Measurements from ENCODE around the gene IL16. TPM values are rescaled to one million over a fixed set of nuclear protein-coding genes. Genes with fewer than 3 reads are reported as not detected.
A peak's percentile ranks its signal among the peaks of the same experiment; 100 is the strongest.

IL16 gene
- total RNA-seq, 4 donors from 2014 or later = 8.2 to 19.9 (median 13.7) TPM

DNA sequence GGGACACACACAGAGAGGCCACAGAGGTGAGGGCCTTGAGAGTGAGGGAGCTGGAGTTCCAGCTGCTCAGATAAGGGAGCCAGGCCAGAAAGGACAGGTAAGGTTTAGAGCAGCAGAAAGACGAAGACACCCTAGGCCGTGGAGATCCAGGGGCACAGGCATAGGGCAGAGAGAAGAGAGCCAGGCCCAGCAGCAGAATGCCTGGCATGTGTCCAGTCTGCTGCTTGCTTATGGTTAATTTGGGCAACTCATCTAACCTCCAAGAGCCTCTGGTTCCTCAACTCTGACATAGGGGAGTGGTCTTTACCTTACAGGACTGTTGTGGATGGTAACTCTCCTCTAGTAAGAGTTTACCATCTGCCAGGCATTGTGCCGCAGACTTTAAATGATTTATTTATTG, 91.4 kb downstream of the IL16 start:
- Histone ChIP-seq H3K36me3 (peaks cover 15% of the 10 kb centered on the region), H3K27ac (no peak overlapping the region), H3K9me3 (no peaks in the 10 kb centered on the region), H3K4me3 (no peak overlapping the region), H3K4me1 (no peaks in the 10 kb centered on the region), H3K27me3 (no peaks in the 10 kb centered on the region)
- TF ChIP-seq POLR2AphosphoS5 (IDR thresholded peaks at IDR 0.05) = no peak
- no peak for TF ChIP-seq POLR2A (IDR thresholded peaks at IDR 0.05)
- no peak for TF ChIP-seq EP300 (IDR thresholded peaks at IDR 0.05)
- DNase-seq (ENCODE audit: low spot score in 2 of 2) = peak in 1 of 2 donors; percentile 38
- WGBS = 95% methylated on average over 3 of the region's 3 CpGs

DNA sequence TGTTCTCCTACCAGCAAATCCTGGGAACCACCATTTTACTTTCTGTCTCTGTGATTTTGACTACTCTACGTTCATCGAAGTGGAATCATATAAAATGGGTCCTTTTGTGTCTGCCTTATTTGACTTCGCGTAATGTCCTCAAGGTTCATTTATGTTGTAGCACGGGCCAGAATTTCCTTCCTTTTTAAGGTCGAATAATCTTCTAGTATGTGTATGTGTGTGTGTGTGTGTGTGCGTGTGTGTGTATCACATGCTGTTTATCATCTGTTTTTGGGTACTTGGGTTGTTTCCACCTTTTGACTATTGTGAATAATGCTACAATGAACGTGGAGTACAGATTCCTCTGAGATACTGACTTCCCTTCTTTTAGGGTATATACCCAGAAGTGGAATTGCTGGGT, 91.9 kb downstream of the IL16 start:
- Histone ChIP-seq H3K4me3 (no peak overlapping the region), H3K27me3 (no peaks in the 10 kb centered on the region), H3K4me1 (peaks cover 3% of the 10 kb centered on the region), H3K9me3 (no peaks in the 10 kb centered on the region), H3K27ac (no peak overlapping the region), H3K36me3 (peaks cover 17% of the 10 kb centered on the region)
- TF ChIP-seq POLR2AphosphoS5 (IDR thresholded peaks at IDR 0.05) = no peak
- TF ChIP-seq, protein P1, sequence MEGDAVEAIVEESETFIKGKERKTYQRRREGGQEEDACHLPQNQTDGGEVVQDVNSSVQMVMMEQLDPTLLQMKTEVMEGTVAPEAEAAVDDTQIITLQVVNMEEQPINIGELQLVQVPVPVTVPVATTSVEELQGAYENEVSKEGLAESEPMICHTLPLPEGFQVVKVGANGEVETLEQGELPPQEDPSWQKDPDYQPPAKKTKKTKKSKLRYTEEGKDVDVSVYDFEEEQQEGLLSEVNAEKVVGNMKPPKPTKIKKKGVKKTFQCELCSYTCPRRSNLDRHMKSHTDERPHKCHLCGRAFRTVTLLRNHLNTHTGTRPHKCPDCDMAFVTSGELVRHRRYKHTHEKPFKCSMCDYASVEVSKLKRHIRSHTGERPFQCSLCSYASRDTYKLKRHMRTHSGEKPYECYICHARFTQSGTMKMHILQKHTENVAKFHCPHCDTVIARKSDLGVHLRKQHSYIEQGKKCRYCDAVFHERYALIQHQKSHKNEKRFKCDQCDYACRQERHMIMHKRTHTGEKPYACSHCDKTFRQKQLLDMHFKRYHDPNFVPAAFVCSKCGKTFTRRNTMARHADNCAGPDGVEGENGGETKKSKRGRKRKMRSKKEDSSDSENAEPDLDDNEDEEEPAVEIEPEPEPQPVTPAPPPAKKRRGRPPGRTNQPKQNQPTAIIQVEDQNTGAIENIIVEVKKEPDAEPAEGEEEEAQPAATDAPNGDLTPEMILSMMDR (IDR thresholded peaks at IDR 0.05) = no peak
- TF ChIP-seq POLR2A (IDR thresholded peaks at IDR 0.05) = no peak
- TF ChIP-seq EP300 (IDR thresholded peaks at IDR 0.05) = no peak
- DNase-seq (ENCODE audit: low spot score in 2 of 2) = no peak
- 89% methylated on average over 8 of the region's 8 CpGs for WGBS

DNA sequence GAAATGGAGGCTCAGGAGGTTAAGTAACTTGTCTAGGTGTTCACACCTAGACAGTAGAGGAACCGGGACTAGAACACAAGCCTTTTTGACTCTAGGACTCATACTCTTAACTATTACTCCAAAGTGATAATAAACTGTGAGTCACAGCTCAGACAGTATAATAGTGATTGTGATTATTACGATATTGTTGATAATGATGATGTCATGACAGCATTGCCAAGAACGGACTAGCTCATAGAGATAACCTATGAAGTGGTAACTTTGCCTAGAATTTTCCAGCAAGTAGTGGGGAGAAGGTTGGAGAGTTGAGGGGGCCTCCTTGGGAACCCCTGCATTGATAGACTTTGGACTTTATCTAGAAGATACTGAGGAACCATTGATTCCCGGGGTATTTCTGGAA, 93.2 kb downstream of the IL16 start:
- Histone ChIP-seq H3K27me3 (no peaks in the 10 kb centered on the region), H3K4me1 (peaks cover 16% of the 10 kb centered on the region), H3K27ac (no peak overlapping the region), H3K4me3 (no peak overlapping the region), H3K9me3 (no peaks in the 10 kb centered on the region), H3K36me3 (peaks cover 20% of the 10 kb centered on the region)
- TF ChIP-seq, protein P1 (IDR thresholded peaks at IDR 0.05) = no peak
- TF ChIP-seq EP300 (IDR thresholded peaks at IDR 0.05) (no peak), POLR2A (IDR thresholded peaks at IDR 0.05) (no peak), POLR2AphosphoS5 (IDR thresholded peaks at IDR 0.05) (no peak)
- 90% methylated on average over 4 of the region's 4 CpGs for WGBS
- no peak for DNase-seq (ENCODE audit: low spot score in 2 of 2)

DNA sequence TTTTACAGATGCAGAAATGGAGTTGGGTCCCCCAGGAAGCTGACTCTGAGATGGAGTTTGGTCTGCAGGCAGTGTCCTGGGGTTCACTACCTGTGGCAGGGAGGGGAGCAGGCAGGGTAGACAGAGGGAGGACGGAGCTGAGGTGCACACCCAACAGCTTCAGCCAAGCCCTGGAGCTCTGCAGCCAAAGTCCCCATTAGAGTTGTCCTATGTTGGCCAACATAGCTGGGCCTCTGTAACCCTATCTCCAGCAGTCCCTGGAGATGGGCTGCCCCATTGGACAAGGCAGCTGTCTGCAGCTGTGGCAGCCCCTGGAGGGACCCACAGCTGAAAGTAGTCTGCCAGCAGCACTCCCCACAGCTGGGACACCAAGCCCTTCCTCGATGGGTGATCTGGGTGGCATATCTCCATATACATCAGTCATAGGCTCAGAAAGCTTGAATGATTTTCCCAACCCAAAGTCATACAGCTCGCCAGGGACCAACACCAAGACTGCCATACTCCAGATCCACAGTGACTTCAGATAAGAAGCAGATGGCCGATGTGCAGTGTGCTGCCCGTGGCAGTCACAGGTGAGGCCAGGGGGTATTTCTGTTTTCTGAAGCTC, 95.3 kb downstream of the IL16 start:
- H3K27ac ChIP-seq = no peak overlapping the region
- DNase-seq (ENCODE audit: low spot score in 2 of 2) = peak in 1 of 2 donors; percentile 28
- TF ChIP-seq POLR2AphosphoS5 (IDR thresholded peaks at IDR 0.05) = no peak
- TF ChIP-seq, protein P1 (IDR thresholded peaks at IDR 0.05) = no peak
- no peak for TF ChIP-seq EP300 (IDR thresholded peaks at IDR 0.05)
- TF ChIP-seq POLR2A (IDR thresholded peaks at IDR 0.05) = no peak
- H3K27me3 ChIP-seq = no peaks in the 10 kb centered on the region
- peaks cover 29% of the 10 kb centered on the region for H3K4me1 ChIP-seq
- no peak overlapping the region for H3K4me3 ChIP-seq
- WGBS = 94% methylated on average over 4 of the region's 5 CpGs
- H3K9me3 ChIP-seq = no peaks in the 10 kb centered on the region
- H3K36me3 ChIP-seq = peaks cover 11% of the 10 kb centered on the region

DNA sequence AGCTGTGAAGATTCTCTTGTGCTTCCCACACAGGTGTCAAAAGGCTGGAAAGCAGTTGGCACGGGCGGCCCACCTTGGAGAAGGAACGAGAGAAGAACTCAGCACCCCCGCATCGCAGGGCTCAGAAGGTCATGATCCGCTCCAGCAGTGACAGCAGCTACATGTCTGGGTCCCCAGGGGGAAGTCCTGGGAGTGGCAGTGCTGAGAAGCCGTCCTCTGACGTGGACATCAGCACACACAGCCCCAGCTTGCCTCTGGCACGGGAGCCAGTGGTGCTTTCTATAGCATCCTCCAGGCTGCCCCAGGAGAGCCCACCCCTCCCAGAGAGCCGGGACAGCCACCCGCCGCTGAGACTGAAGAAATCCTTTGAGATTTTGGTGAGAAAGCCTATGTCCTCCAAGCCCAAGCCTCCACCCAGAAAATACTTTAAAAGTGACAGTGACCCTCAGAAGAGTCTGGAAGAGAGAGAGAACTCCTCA, 95.9 kb downstream of the IL16 start:
- TF ChIP-seq EP300 (IDR thresholded peaks at IDR 0.05) = no peak
- TF ChIP-seq, protein P1 (IDR thresholded peaks at IDR 0.05) = no peak
- TF ChIP-seq POLR2AphosphoS5 (IDR thresholded peaks at IDR 0.05) = no peak
- no peak for TF ChIP-seq POLR2A (IDR thresholded peaks at IDR 0.05)
- no peaks in the 10 kb centered on the region for H3K27me3 ChIP-seq
- DNase-seq (ENCODE audit: low spot score in 2 of 2) = peak in 1 of 2 donors; percentile 58
- H3K4me3 ChIP-seq = no peak overlapping the region
- 90% methylated on average over 8 of the region's 12 CpGs for WGBS
- no peaks in the 10 kb centered on the region for H3K9me3 ChIP-seq
- peaks cover 11% of the 10 kb centered on the region for H3K36me3 ChIP-seq
- peaks cover 35% of the 10 kb centered on the region for H3K4me1 ChIP-seq
- H3K27ac ChIP-seq = no peak overlapping the region
